Fibroblast of the conjunctiva (primary cell): ENCODE measurements around the gene ZKSCAN3.
"Not testable (repeated sequence)": the region's sequence is repeated elsewhere in the genome, so short reads cannot be mapped to it uniquely, and the experiment has no call there.

ENCODE experiments used
- DNase-seq: peaks from one replicate; pipeline ENCODE4 v3.0.0-alpha.2; 2010; ENCODE audit warnings: low read depth

ZKSCAN3 gene

GRCh38 chr6:28349892-28350737 lies at the start of gene ZKSCAN3:
Gene ZKSCAN3, plus strand, starts transcription at chr6:28349947. Its CDS starts 9,640 bp downstream, at chr6:28359587.
- peak; percentile 43 for DNase-seq

- no peak for DNase-seq
Observed at GRCh38 chr6:28303570-28303969, 46.2 kb upstream of the ZKSCAN3 start.

GRCh38 chr6:28306363-28306762 lies 43.4 kb upstream of the ZKSCAN3 start:
- not testable (repeated sequence) for DNase-seq

GRCh38 chr6:28311139-28311823 lies 38.5 kb upstream of the ZKSCAN3 start:
- no peak for DNase-seq

- no peak for DNase-seq
Observed at GRCh38 chr6:28312939-28313338, 36.8 kb upstream of the ZKSCAN3 start.

- no peak for DNase-seq
Observed at GRCh38 chr6:28315628-28316027, 34.1 kb upstream of the ZKSCAN3 start.

- DNase-seq, result not testable (repeated sequence)
Observed at GRCh38 chr6:28317866-28318265, 31.9 kb upstream of the ZKSCAN3 start.

GRCh38 chr6:28322661-28323060 lies 27.1 kb upstream of the ZKSCAN3 start:
- no peak for DNase-seq

GRCh38 chr6:28323813-28324424 lies 25.8 kb upstream of the ZKSCAN3 start:
- no peak for DNase-seq

- DNase-seq, result no peak
Observed at GRCh38 chr6:28326371-28326948, 23.3 kb upstream of the ZKSCAN3 start.

GRCh38 chr6:28330041-28330440 lies 19.7 kb upstream of the ZKSCAN3 start:
- no peak for DNase-seq

GRCh38 chr6:28333047-28333446 lies 16.7 kb upstream of the ZKSCAN3 start:
- DNase-seq, result no peak

GRCh38 chr6:28333599-28334018 lies 16.1 kb upstream of the ZKSCAN3 start:
- no peak for DNase-seq

GRCh38 chr6:28334286-28335039 lies 15.3 kb upstream of the ZKSCAN3 start:
- no peak for DNase-seq

GRCh38 chr6:28335040-28335563 lies 14.6 kb upstream of the ZKSCAN3 start:
- DNase-seq, result no peak

- DNase-seq, result peak; percentile 97
Observed at GRCh38 chr6:28335564-28336283, 14.0 kb upstream of the ZKSCAN3 start, which contains the start of gene ZSCAN31. Gene ZSCAN31, minus strand, starts transcription at chr6:28336148. Its CDS starts 6,465 bp downstream, at chr6:28329683.

- DNase-seq, result peak; percentile 6
Observed at GRCh38 chr6:28336284-28337120, 13.2 kb upstream of the ZKSCAN3 start.

- DNase-seq, result no peak
Observed at GRCh38 chr6:28337121-28337520, 12.6 kb upstream of the ZKSCAN3 start.

- no peak for DNase-seq
Observed at GRCh38 chr6:28340310-28341095, 9.2 kb upstream of the ZKSCAN3 start.
